SKM-1 treated with dmso at 0.1 percent for 144 hours (cell line): ENCODE measurements around the gene TSPAN9.
"Not testable (repeated sequence)": the region's sequence is repeated elsewhere in the genome, so short reads cannot be mapped to it uniquely, and the experiment has no call there.

Experiments
- DNase-seq: peaks from one replicate; lab custom pipeline; 2025; ENCODE audit not compliant: unreplicated experiment; lab: John Stamatoyannopoulos, UW

TSPAN9 gene

GRCh38 chr12:3044141-3044630 lies 33.0 kb upstream of the TSPAN9 start:
- no peak for DNase-seq

- DNase-seq: no peak
Observed at GRCh38 chr12:3045494-3045893, 31.7 kb upstream of the TSPAN9 start.

- no peak for DNase-seq
Observed at GRCh38 chr12:3045989-3046388, 31.2 kb upstream of the TSPAN9 start.

- DNase-seq: no peak
Observed at GRCh38 chr12:3046441-3047200, 30.6 kb upstream of the TSPAN9 start.

- DNase-seq: no peak
Observed at GRCh38 chr12:3047961-3048360, 29.2 kb upstream of the TSPAN9 start.

- DNase-seq: no peak
Observed at GRCh38 chr12:3048540-3048939, 28.6 kb upstream of the TSPAN9 start.

GRCh38 chr12:3049176-3049575 lies 28.0 kb upstream of the TSPAN9 start:
- no peak for DNase-seq

GRCh38 chr12:3049611-3050249 lies 27.4 kb upstream of the TSPAN9 start:
- no peak for DNase-seq

GRCh38 chr12:3054374-3054773 lies 22.8 kb upstream of the TSPAN9 start:
- DNase-seq: no peak

GRCh38 chr12:3055026-3055703 lies 22.0 kb upstream of the TSPAN9 start:
- no peak for DNase-seq

- no peak for DNase-seq
Observed at GRCh38 chr12:3055704-3056467, 21.3 kb upstream of the TSPAN9 start.

GRCh38 chr12:3061059-3061458 lies 16.1 kb upstream of the TSPAN9 start:
- DNase-seq: no peak

GRCh38 chr12:3061501-3062215 lies 15.5 kb upstream of the TSPAN9 start:
- DNase-seq: no peak

- DNase-seq: no peak
Observed at GRCh38 chr12:3065300-3065699, 11.9 kb upstream of the TSPAN9 start.

- not testable (repeated sequence) for DNase-seq
Observed at GRCh38 chr12:3065846-3066245, 11.3 kb upstream of the TSPAN9 start.

- no peak for DNase-seq
Observed at GRCh38 chr12:3069714-3070113, 7.5 kb upstream of the TSPAN9 start.

- no peak for DNase-seq
Observed at GRCh38 chr12:3071107-3071506, 6.1 kb upstream of the TSPAN9 start.

GRCh38 chr12:3071710-3072109 lies 5.5 kb upstream of the TSPAN9 start:
- no peak for DNase-seq

GRCh38 chr12:3073438-3074250 lies 3.5 kb upstream of the TSPAN9 start:
- DNase-seq: peak; percentile 27

- no peak for DNase-seq
Observed at GRCh38 chr12:3075315-3075714, 1.9 kb upstream of the TSPAN9 start.
